SK-N-SH treated with all-trans-retinoic acid at 6 μM for 48 hours (cell line): ENCODE data around the gene SEPTIN8.

Source experiments
- ATAC-seq: fragments of 200-7000 bp; cut with Tn5 transposase; 3 replicates; pipeline ENCODE4 v1.9.1; 2020; ENCODE audit warnings: mild to moderate bottlenecking, moderate library complexity
- ARNTL ChIP-seq: fragments of 450-650 bp; formaldehyde crosslinking; IDR thresholded peaks from 2 replicates; pipeline ENCODE4 v1.5.0; 2020; ENCODE audit warnings: low read depth, mild to moderate bottlenecking, moderate library complexity, borderline replicate concordance
- BACH2 ChIP-seq: fragments of 250-450 bp; sonication (Bioruptor Pico); IDR thresholded peaks from 2 replicates; pipeline ENCODE4 v1.9.0; 2021; ENCODE audit warnings: mild to moderate bottlenecking, borderline replicate concordance
- CREB5 ChIP-seq: fragments of 250-450 bp; sonication (Bioruptor Pico); IDR thresholded peaks from 2 replicates; pipeline ENCODE4 v1.5.1; 2020; ENCODE audit warnings: low read depth, mild to moderate bottlenecking, moderate library complexity
- CSDC2 ChIP-seq: fragments of 250-450 bp; sonication (Bioruptor Pico); IDR thresholded peaks from 2 replicates; pipeline ENCODE4 v1.5.0; 2020; ENCODE audit warnings: mild to moderate bottlenecking, moderate library complexity
- ESRRG ChIP-seq: fragments of 250-450 bp; sonication (Bioruptor Pico); IDR thresholded peaks from 2 replicates; pipeline ENCODE4 v1.6.1; 2021; ENCODE audit warnings: mild to moderate bottlenecking
- ISL1 ChIP-seq: fragments of 250-450 bp; sonication (Bioruptor Pico); IDR thresholded peaks from 2 replicates; pipeline ENCODE4 v2.1.2; 2022; ENCODE audit warnings: mild to moderate bottlenecking, moderate library complexity
- OSR1 ChIP-seq: fragments of 250-450 bp; sonication (Bioruptor Pico); IDR thresholded peaks from 2 replicates; pipeline ENCODE4 v1.8.0; 2022; ENCODE audit warnings: moderate library complexity, mild to moderate bottlenecking, inconsistent platforms
- PATZ1 ChIP-seq: fragments of 250-450 bp; sonication (Bioruptor Pico); IDR thresholded peaks from 2 replicates; pipeline ENCODE4 v1.8.0; 2020; ENCODE audit warnings: mild to moderate bottlenecking, moderate library complexity, borderline replicate concordance
- POU6F1 ChIP-seq: fragments of 250-450 bp; sonication (Bioruptor Pico); IDR thresholded peaks from 2 replicates; pipeline ENCODE4 v1.8.0; 2021; ENCODE audit warnings: low read depth, mild to moderate bottlenecking, moderate library complexity, borderline replicate concordance
- PPARA ChIP-seq: fragments of 250-450 bp; sonication (Bioruptor Pico); IDR thresholded peaks from 2 replicates; pipeline ENCODE4 v1.5.0; 2020; ENCODE audit warnings: mild to moderate bottlenecking, borderline replicate concordance
- SNAI2 ChIP-seq: fragments of 250-450 bp; sonication (Bioruptor Pico); IDR thresholded peaks from 2 replicates; pipeline ENCODE4 v1.5.0; 2020; ENCODE audit warnings: mild to moderate bottlenecking, moderate library complexity
- TCF4 ChIP-seq: fragments of 250-450 bp; sonication (Bioruptor Pico); IDR thresholded peaks from 2 replicates; pipeline ENCODE4 v1.8.0; 2021; ENCODE audit warnings: mild to moderate bottlenecking, moderate library complexity, borderline replicate concordance
- TOX ChIP-seq: fragments of 250-450 bp; sonication (Bioruptor Pico); IDR thresholded peaks from 2 replicates; pipeline ENCODE4 v1.8.0; 2021; ENCODE audit warnings: mild to moderate bottlenecking, moderate library complexity, borderline replicate concordance
- ZFP3 ChIP-seq: fragments of 250-450 bp; sonication (Bioruptor Pico); IDR thresholded peaks from 2 replicates; pipeline ENCODE4 v1.5.0; 2020; ENCODE audit warnings: mild to moderate bottlenecking, moderate library complexity
- ZNF70 ChIP-seq: fragments of 450-650 bp; formaldehyde crosslinking; IDR thresholded peaks from 2 replicates; pipeline ENCODE4 v1.5.0; 2020; ENCODE audit warnings: mild to moderate bottlenecking, moderate library complexity
- ZNF8 ChIP-seq: fragments of 450-650 bp; formaldehyde crosslinking; IDR thresholded peaks from 2 replicates; pipeline ENCODE4 v1.5.0; 2020; ENCODE audit warnings: mild to moderate bottlenecking, moderate library complexity
- TF ChIP-seq, protein P1 (sequence below): fragments of 250-450 bp; sonication (Bioruptor Pico); IDR thresholded peaks from 2 replicates; pipeline ENCODE4 v1.5.0; 2020; ENCODE audit warnings: mild to moderate bottlenecking, moderate library complexity

Gene SEPTIN8

GRCh38 chr5:132725745-132726144 lies 51.3 kb downstream of the SEPTIN8 start (continued):
- TF ChIP-seq, protein P1, sequence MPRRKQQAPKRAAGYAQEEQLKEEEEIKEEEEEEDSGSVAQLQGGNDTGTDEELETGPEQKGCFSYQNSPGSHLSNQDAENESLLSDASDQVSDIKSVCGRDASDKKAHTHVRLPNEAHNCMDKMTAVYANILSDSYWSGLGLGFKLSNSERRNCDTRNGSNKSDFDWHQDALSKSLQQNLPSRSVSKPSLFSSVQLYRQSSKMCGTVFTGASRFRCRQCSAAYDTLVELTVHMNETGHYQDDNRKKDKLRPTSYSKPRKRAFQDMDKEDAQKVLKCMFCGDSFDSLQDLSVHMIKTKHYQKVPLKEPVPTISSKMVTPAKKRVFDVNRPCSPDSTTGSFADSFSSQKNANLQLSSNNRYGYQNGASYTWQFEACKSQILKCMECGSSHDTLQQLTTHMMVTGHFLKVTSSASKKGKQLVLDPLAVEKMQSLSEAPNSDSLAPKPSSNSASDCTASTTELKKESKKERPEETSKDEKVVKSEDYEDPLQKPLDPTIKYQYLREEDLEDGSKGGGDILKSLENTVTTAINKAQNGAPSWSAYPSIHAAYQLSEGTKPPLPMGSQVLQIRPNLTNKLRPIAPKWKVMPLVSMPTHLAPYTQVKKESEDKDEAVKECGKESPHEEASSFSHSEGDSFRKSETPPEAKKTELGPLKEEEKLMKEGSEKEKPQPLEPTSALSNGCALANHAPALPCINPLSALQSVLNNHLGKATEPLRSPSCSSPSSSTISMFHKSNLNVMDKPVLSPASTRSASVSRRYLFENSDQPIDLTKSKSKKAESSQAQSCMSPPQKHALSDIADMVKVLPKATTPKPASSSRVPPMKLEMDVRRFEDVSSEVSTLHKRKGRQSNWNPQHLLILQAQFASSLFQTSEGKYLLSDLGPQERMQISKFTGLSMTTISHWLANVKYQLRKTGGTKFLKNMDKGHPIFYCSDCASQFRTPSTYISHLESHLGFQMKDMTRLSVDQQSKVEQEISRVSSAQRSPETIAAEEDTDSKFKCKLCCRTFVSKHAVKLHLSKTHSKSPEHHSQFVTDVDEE (CRISPR knock-in tag) = no peak
- TF ChIP-seq ZNF70 (CRISPR knock-in tag) = no peak
- no peak for TF ChIP-seq ESRRG (CRISPR knock-in tag)
- no peak for TF ChIP-seq PATZ1 (CRISPR knock-in tag)
- TF ChIP-seq TCF4 (CRISPR knock-in tag) = no peak
- TF ChIP-seq OSR1 (CRISPR knock-in tag) = no peak
- TF ChIP-seq PPARA = no peak
- no peak for TF ChIP-seq ARNTL (CRISPR knock-in tag)
- TF ChIP-seq ZFP3 = no peak
- TF ChIP-seq TOX (CRISPR knock-in tag) = no peak
- no peak for TF ChIP-seq SNAI2 (CRISPR knock-in tag)
- TF ChIP-seq BACH2 = no peak
- TF ChIP-seq ISL1 (CRISPR knock-in tag) = no peak
- TF ChIP-seq ZNF8 = no peak
- TF ChIP-seq, all 23 proteins: peak for 0

GRCh38 chr5:132718544-132719312 lies 58.3 kb downstream of the SEPTIN8 start:
- TF ChIP-seq, protein P1 (CRISPR knock-in tag) = no peak
- TF ChIP-seq PATZ1 (CRISPR knock-in tag) (no peak), CSDC2 (no peak), ZNF70 (CRISPR knock-in tag) (no peak), ZNF8 (no peak), BACH2 (no peak), PPARA (no peak), TOX (CRISPR knock-in tag) (no peak), ESRRG (CRISPR knock-in tag) (no peak), POU6F1 (CRISPR knock-in tag) (no peak), TCF4 (CRISPR knock-in tag) (no peak), CREB5 (CRISPR knock-in tag) (no peak), ISL1 (CRISPR knock-in tag) (no peak)
- ATAC-seq = no peak
